Neural cell (in vitro differentiated cells): ENCODE data around the gene PRRX1. TPM values are rescaled to one million over a fixed set of nuclear protein-coding genes. Genes with fewer than 3 reads are reported as not detected.

ENCODE experiments used
- H2AFZ ChIP-seq: fragments of 200-600, 300-800 bp; sonication (generic), shearing (Covaris generic); 2 replicates; pipeline ENCODE4 v1.6.0; 2014; ENCODE audit warnings: low read depth, mild to moderate bottlenecking, antibody characterized with exemption, low read length, moderate library complexity
- H3F3A ChIP-seq: fragments of 200-600 bp; shearing (Covaris generic); 2 replicates; pipeline ENCODE4 v1.6.1; 2016; ENCODE audit warnings: mild to moderate bottlenecking, moderate library complexity, mixed read lengths, antibody characterized with exemption, low read length; ENCODE audit not compliant: insufficient read depth, poor library complexity, severe bottlenecking
- H3K27ac ChIP-seq: fragments of 200-600, 300-800 bp; sonication (generic), shearing (Covaris generic); 2 replicates; pipeline ENCODE4 v1.5.1; 2014; ENCODE audit warnings: mild to moderate bottlenecking, low read length, moderate library complexity
- H3K27me3 ChIP-seq: fragments of 300-800, 200-600 bp; sonication (generic), shearing (Covaris generic); 2 replicates; pipeline ENCODE4 v1.6.0; 2014; ENCODE audit warnings: mild to moderate bottlenecking, low read depth, low read length, moderate library complexity; ENCODE audit not compliant: insufficient read depth
- H3K36me3 ChIP-seq: fragments of 300-800, 200-600 bp; sonication (generic), shearing (Covaris generic); 2 replicates; pipeline ENCODE4 v1.5.1; 2014; ENCODE audit warnings: mild to moderate bottlenecking, antibody characterized with exemption, low read length, moderate library complexity; ENCODE audit not compliant: insufficient read depth
- H3K4me2 ChIP-seq: fragments of 300-800, 200-600 bp; sonication (generic), shearing (Covaris generic); 2 replicates; pipeline ENCODE4 v1.6.0; 2014; ENCODE audit warnings: mild to moderate bottlenecking, low read length
- H3K4me3 ChIP-seq: fragments of 300-800, 200-600 bp; sonication (generic), shearing (Covaris generic); 2 replicates; pipeline ENCODE4 v1.5.1; 2014; ENCODE audit warnings: mild to moderate bottlenecking, low read length, moderate library complexity
- H3K79me2 ChIP-seq: fragments of 200-600 bp; shearing (Covaris generic); replicated peaks from 2 replicates; pipeline ENCODE4 v1.6.0; 2014; ENCODE audit warnings: mild to moderate bottlenecking, low read length, moderate library complexity; ENCODE audit not compliant: insufficient read depth
- H3K9ac ChIP-seq: fragments of 300-800, 200-600 bp; sonication (generic), shearing (Covaris generic); 2 replicates; pipeline ENCODE4 v1.6.1; 2016; ENCODE audit warnings: mild to moderate bottlenecking, low read length, mixed read lengths
- H3K9me2 ChIP-seq: fragments of 200-600 bp; shearing (Covaris generic); 2 replicates; pipeline ENCODE4 v1.6.1; 2016; ENCODE audit warnings: mild to moderate bottlenecking, low read length, mixed read lengths; ENCODE audit not compliant: insufficient read depth
- H3K9me3 ChIP-seq: fragments of 200-600, 300-800 bp; sonication (generic), shearing (Covaris generic); 2 replicates; pipeline ENCODE4 v1.6.1; 2016; ENCODE audit warnings: mild to moderate bottlenecking, mixed run types, low read length, moderate library complexity, mixed read lengths
- H4K20me1 ChIP-seq: fragments of 200-600 bp; shearing (Covaris generic); 2 replicates; pipeline ENCODE4 v1.6.1; 2016; ENCODE audit warnings: mild to moderate bottlenecking, mixed run types; ENCODE audit not compliant: insufficient read depth
- EP300 ChIP-seq: fragments of 450-650 bp; conservative IDR thresholded peaks from 2 replicates; pipeline ENCODE4 v1.6.1; 2014; ENCODE audit warnings: antibody characterized with exemption, mild to moderate bottlenecking, moderate library complexity; ENCODE audit not compliant: poor library complexity, severe bottlenecking
- EZH2 ChIP-seq: fragments of 200-600, 300-800 bp; shearing (Covaris generic), sonication (generic); IDR thresholded peaks from 2 replicates; pipeline ENCODE4 v1.6.1; 2014; ENCODE audit warnings: antibody characterized with exemption, low read length, borderline replicate concordance, mild to moderate bottlenecking; ENCODE audit not compliant: insufficient read depth, poor library complexity, severe bottlenecking
- MXI1 ChIP-seq: fragments of 450-650 bp; conservative IDR thresholded peaks from 2 replicates; pipeline ENCODE4 v1.6.1; 2014; ENCODE audit warnings: antibody characterized with exemption, mild to moderate bottlenecking; ENCODE audit not compliant: poor library complexity, severe bottlenecking
- POLR2AphosphoS5 ChIP-seq: IDR thresholded peaks from 2 replicates; pipeline ENCODE4 v1.6.1; 2012
- RAD21 ChIP-seq: fragments of 450-650 bp; conservative IDR thresholded peaks from 2 replicates; pipeline ENCODE4 v1.6.1; 2014; ENCODE audit warnings: antibody characterized with exemption, mild to moderate bottlenecking, moderate library complexity
- SMC3 ChIP-seq: fragments of 450-650 bp; conservative IDR thresholded peaks from 2 replicates; pipeline ENCODE4 v1.6.1; 2014; ENCODE audit warnings: antibody characterized with exemption, mild to moderate bottlenecking, moderate library complexity; ENCODE audit not compliant: poor library complexity
- TAF1 ChIP-seq: IDR thresholded peaks from 2 replicates; pipeline ENCODE4 v1.6.1; 2012; ENCODE audit warnings: low read depth
- polyA plus RNA-seq: library from polyadenylated mRNA; depleted of rRNA; stranded (reverse); fragments of >200 nt; gene quantifications from 2 replicates; pipeline ENCODE4 v1.2.3, GENCODE V29; 2014
- TF ChIP-seq, protein P1 (sequence below): IDR thresholded peaks from 2 replicates; pipeline ENCODE4 v1.6.1; 2012; ENCODE audit warnings: borderline replicate concordance
- TF ChIP-seq, protein P2 (sequence below): fragments of 450-650 bp; IDR thresholded peaks from 2 replicates; pipeline ENCODE4 v1.5.1; 2014; ENCODE audit warnings: antibody characterized with exemption, mild to moderate bottlenecking, moderate library complexity; ENCODE audit not compliant: poor library complexity, severe bottlenecking

Gene PRRX1
- polyA plus RNA-seq, 1 donor from 2014 or later, result 0.10 TPM

DNA sequence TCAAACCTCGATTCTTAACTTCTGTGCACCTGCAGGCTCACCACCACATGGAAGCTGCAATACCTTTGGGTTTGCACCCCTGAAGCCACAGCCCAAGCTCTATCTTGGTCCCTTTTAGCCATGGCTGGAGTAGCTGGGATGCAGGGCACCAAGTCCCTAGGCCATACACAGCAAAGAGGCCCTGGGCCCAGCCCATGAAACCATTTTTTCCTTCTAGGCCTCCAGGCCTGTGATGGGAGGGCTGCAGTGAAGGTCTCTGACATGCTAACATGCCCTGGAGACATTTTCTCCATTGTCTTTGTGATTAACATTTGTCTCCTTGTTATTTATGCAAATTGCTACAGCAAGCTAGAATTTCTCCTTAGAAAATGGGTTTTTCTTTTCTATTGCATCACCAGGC, 79.2 kb downstream of the PRRX1 start:
- no peak overlapping the region for H3K9ac ChIP-seq
- H3K27ac ChIP-seq, result no peak overlapping the region
- no peaks in the 10 kb centered on the region for H3K9me2 ChIP-seq
- no peaks in the 10 kb centered on the region for H3K27me3 ChIP-seq
- H2AFZ ChIP-seq, result no peak overlapping the region
- no peaks in the 10 kb centered on the region for H3F3A ChIP-seq
- TF ChIP-seq, protein P1, sequence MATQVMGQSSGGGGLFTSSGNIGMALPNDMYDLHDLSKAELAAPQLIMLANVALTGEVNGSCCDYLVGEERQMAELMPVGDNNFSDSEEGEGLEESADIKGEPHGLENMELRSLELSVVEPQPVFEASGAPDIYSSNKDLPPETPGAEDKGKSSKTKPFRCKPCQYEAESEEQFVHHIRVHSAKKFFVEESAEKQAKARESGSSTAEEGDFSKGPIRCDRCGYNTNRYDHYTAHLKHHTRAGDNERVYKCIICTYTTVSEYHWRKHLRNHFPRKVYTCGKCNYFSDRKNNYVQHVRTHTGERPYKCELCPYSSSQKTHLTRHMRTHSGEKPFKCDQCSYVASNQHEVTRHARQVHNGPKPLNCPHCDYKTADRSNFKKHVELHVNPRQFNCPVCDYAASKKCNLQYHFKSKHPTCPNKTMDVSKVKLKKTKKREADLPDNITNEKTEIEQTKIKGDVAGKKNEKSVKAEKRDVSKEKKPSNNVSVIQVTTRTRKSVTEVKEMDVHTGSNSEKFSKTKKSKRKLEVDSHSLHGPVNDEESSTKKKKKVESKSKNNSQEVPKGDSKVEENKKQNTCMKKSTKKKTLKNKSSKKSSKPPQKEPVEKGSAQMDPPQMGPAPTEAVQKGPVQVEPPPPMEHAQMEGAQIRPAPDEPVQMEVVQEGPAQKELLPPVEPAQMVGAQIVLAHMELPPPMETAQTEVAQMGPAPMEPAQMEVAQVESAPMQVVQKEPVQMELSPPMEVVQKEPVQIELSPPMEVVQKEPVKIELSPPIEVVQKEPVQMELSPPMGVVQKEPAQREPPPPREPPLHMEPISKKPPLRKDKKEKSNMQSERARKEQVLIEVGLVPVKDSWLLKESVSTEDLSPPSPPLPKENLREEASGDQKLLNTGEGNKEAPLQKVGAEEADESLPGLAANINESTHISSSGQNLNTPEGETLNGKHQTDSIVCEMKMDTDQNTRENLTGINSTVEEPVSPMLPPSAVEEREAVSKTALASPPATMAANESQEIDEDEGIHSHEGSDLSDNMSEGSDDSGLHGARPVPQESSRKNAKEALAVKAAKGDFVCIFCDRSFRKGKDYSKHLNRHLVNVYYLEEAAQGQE, result no peak
- TF ChIP-seq RAD21 (no peak), EP300 (no peak)
- H3K79me2 ChIP-seq, result no peaks in the 10 kb centered on the region
- no peaks in the 10 kb centered on the region for H4K20me1 ChIP-seq
- H3K4me2 ChIP-seq, result no peak overlapping the region
- no peaks in the 10 kb centered on the region for H3K9me3 ChIP-seq
- no peaks in the 10 kb centered on the region for H3K36me3 ChIP-seq
- H3K4me3 ChIP-seq, result no peak overlapping the region

DNA sequence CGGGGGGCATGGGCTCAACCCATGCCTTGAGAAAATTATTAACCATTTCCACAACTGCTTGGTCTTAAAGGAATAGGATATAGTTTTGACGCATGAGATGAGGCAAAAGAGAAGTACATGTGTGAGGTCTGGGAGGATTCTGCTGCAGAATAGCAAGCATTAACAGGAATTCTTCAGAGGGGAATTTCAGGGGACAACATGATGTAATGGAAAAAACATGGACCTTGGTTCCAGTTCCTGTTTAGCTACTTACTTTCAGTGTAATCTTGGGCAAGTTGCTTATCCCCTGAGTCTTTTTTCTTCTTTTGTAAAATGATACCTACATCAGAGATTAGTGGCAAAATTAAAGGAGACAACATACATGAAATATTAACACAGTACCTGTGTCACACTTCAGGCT, 85.6 kb downstream of the PRRX1 start:
- Histone ChIP-seq H3K4me3 (no peak overlapping the region), H3F3A (no peaks in the 10 kb centered on the region), H3K9me3 (no peaks in the 10 kb centered on the region), H3K9me2 (no peaks in the 10 kb centered on the region), H4K20me1 (no peaks in the 10 kb centered on the region), H3K27ac (no peak overlapping the region), H2AFZ (no peak overlapping the region), H3K36me3 (no peaks in the 10 kb centered on the region), H3K27me3 (no peaks in the 10 kb centered on the region), H3K79me2 (no peaks in the 10 kb centered on the region), H3K9ac (no peak overlapping the region), H3K4me2 (no peak overlapping the region)
- no peak for TF ChIP-seq SMC3
- no peak for TF ChIP-seq EP300
- TF ChIP-seq, protein P1, result no peak
- no peak for TF ChIP-seq MXI1
- TF ChIP-seq TAF1, result no peak
- TF ChIP-seq RAD21, result no peak
- no peak for TF ChIP-seq POLR2AphosphoS5
- TF ChIP-seq, protein P2, sequence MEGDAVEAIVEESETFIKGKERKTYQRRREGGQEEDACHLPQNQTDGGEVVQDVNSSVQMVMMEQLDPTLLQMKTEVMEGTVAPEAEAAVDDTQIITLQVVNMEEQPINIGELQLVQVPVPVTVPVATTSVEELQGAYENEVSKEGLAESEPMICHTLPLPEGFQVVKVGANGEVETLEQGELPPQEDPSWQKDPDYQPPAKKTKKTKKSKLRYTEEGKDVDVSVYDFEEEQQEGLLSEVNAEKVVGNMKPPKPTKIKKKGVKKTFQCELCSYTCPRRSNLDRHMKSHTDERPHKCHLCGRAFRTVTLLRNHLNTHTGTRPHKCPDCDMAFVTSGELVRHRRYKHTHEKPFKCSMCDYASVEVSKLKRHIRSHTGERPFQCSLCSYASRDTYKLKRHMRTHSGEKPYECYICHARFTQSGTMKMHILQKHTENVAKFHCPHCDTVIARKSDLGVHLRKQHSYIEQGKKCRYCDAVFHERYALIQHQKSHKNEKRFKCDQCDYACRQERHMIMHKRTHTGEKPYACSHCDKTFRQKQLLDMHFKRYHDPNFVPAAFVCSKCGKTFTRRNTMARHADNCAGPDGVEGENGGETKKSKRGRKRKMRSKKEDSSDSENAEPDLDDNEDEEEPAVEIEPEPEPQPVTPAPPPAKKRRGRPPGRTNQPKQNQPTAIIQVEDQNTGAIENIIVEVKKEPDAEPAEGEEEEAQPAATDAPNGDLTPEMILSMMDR, result no peak
- no peak for TF ChIP-seq EZH2
